ENCODE data around the gene CSE1L.
A peak's percentile ranks its signal among the peaks of the same experiment; 100 is the strongest.

CSE1L gene

GRCh38 chr20:49037962-49038387 is 8.1 kb upstream of the CSE1L start:
- no peak for DNase-seq (ENCODE audit: low read depth)
- TF ChIP-seq CTCF (IDR thresholded peaks at IDR 0.05; ENCODE audit: low read depth, low read length, missing control alignments), result no peak
- no peak overlapping the region for H3K4me3 ChIP-seq (ENCODE audit: low read depth, low read length)

- no peak overlapping the region for H3K4me3 ChIP-seq (ENCODE audit: low read depth, low read length)
- DNase-seq (ENCODE audit: low read depth), result no peak
- TF ChIP-seq CTCF (IDR thresholded peaks at IDR 0.05; ENCODE audit: low read depth, low read length, missing control alignments), result no peak
These were observed 6.3 kb upstream of the CSE1L start for GRCh38 chr20:49039854-49040253.

- no peak overlapping the region for H3K4me3 ChIP-seq (ENCODE audit: low read depth, low read length)
- no peak for TF ChIP-seq CTCF (IDR thresholded peaks at IDR 0.05; ENCODE audit: low read depth, low read length, missing control alignments)
- no peak for DNase-seq (ENCODE audit: low read depth)
These were observed 3.1 kb upstream of the CSE1L start for GRCh38 chr20:49043000-49043399.

- DNase-seq (ENCODE audit: low read depth), result no peak
- peak overlapping the region; percentile 96 for H3K4me3 ChIP-seq (ENCODE audit: low read depth, low read length)
- TF ChIP-seq CTCF (IDR thresholded peaks at IDR 0.05; ENCODE audit: low read depth, low read length, missing control alignments), result no peak
These were observed 549 bp upstream of the CSE1L start for GRCh38 chr20:49045440-49046086.

- no peak for TF ChIP-seq CTCF (IDR thresholded peaks at IDR 0.05; ENCODE audit: low read depth, low read length, missing control alignments)
- no peak overlapping the region for H3K4me3 ChIP-seq (ENCODE audit: low read depth, low read length)
- DNase-seq (ENCODE audit: low read depth), result no peak
These were observed 6.2 kb downstream of the CSE1L start for GRCh38 chr20:49052334-49052733.

GRCh38 chr20:49054056-49054643 is 8.0 kb downstream of the CSE1L start:
- TF ChIP-seq CTCF (IDR thresholded peaks at IDR 0.05; ENCODE audit: low read depth, low read length, missing control alignments), result no peak
- DNase-seq (ENCODE audit: low read depth), result no peak
- H3K4me3 ChIP-seq (ENCODE audit: low read depth, low read length), result no peak overlapping the region

- TF ChIP-seq CTCF (IDR thresholded peaks at IDR 0.05; ENCODE audit: low read depth, low read length, missing control alignments), result no peak
- DNase-seq (ENCODE audit: low read depth), result no peak
- H3K4me3 ChIP-seq (ENCODE audit: low read depth, low read length), result no peak overlapping the region
These were observed 17.2 kb downstream of the CSE1L start for GRCh38 chr20:49063279-49063678.

Measured in GM12864 (cell line).